Measurements from ENCODE around the gene MITF. TPM values are rescaled to one million over a fixed set of nuclear protein-coding genes. Genes with fewer than 3 reads are reported as not detected.

MITF gene
- total RNA-seq, 1 experiment from 2014 or later: 1.9 TPM

GRCh38 chr3:69725994-69726571, 13.2 kb upstream of the MITF start:
- POLR2A ChIA-PET: no interaction called here
- TF ChIP-seq CTCF (IDR thresholded peaks at IDR 0.05 in 2 of 3, conservative IDR thresholded peaks at IDR 0.05 in 1 of 3; ENCODE audit: borderline replicate concordance in 1 of 3, insufficient read depth in 1 of 3, low read depth in 2 of 3, low read length in 2 of 3): no peak
- no peak for TF ChIP-seq CEBPB (IDR thresholded peaks at IDR 0.05; ENCODE audit: low read depth)
- no peak for TF ChIP-seq JUND (IDR thresholded peaks at IDR 0.05)
- no peak for TF ChIP-seq SIN3A (IDR thresholded peaks at IDR 0.05; ENCODE audit: low read depth)
- TF ChIP-seq SP1 (IDR thresholded peaks at IDR 0.05; ENCODE audit: low read depth): no peak
- no peak for TF ChIP-seq ZNF274 (IDR thresholded peaks at IDR 0.05; ENCODE audit: low read depth, low read length)
- TF ChIP-seq ZFX (IDR thresholded peaks at IDR 0.05): no peak
- no peak for TF ChIP-seq POLR2AphosphoS5 (IDR thresholded peaks at IDR 0.05; ENCODE audit: low read depth, low read length)
- TF ChIP-seq ZBTB33 (IDR thresholded peaks at IDR 0.05; ENCODE audit: extremely low read depth, insufficient replicate concordance, low read length): no peak
- no peak for TF ChIP-seq REST (IDR thresholded peaks at IDR 0.05; ENCODE audit: low read depth)
- TF ChIP-seq FOSL1 (IDR thresholded peaks at IDR 0.05; ENCODE audit: low read depth): no peak
- H3K4me1 ChIP-seq (ENCODE audit: control insufficient read depth in 1 of 2, insufficient read depth in 2 of 2, low read length in 2 of 2): no peaks in the 10 kb centered on the region
- CTCF ChIA-PET: no interaction called here
- no peak overlapping the region for H3K9ac ChIP-seq (ENCODE audit: low read length)
- RAD21 ChIA-PET (ENCODE audit: low non-redundant PET in 1 of 2, low total read pairs in 2 of 2, uncharacterized antibody in 2 of 2, unreplicated experiment in 2 of 2): no interaction called here
- no peak overlapping the region for H3K4me2 ChIP-seq (ENCODE audit: low read length)
- H4K20me1 ChIP-seq (ENCODE audit: insufficient read depth): no peaks in the 10 kb centered on the region
- H3K9me2 ChIP-seq (ENCODE audit: insufficient read depth): no peaks in the 10 kb centered on the region
- no peaks in the 10 kb centered on the region for H3K36me3 ChIP-seq (ENCODE audit: control insufficient read depth in 1 of 2, insufficient read depth in 2 of 2, low read length in 2 of 2)
- intact Hi-C loops (cut with micrococcal nuclease): no loop called here
- no peaks in the 10 kb centered on the region for H3K79me2 ChIP-seq (ENCODE audit: insufficient read depth, low read length)
- DNase-seq (ENCODE audit: low read depth, low spot score): no peak
- no peak for ATAC-seq
- peaks cover 3% of the 10 kb centered on the region; the same call in 1 of the 2 replicates for H3K27me3 ChIP-seq (ENCODE audit: insufficient read depth, low read length)
- H3K27ac ChIP-seq (ENCODE audit: low read depth, low read length): no peak overlapping the region
- no peak overlapping the region for H2AFZ ChIP-seq (ENCODE audit: low read depth, low read length, poor library complexity, severe bottlenecking)
- H3K4me3 ChIP-seq (replicated peaks in 1 of 2; ENCODE audit: low read depth in 1 of 2, low read length in 2 of 2): no peak overlapping the region
- no peaks in the 10 kb centered on the region for H3K9me3 ChIP-seq (ENCODE audit: control insufficient read depth in 1 of 2, insufficient read depth in 1 of 2, low read depth in 1 of 2, low read length in 2 of 2)
- no TSS peak for BruUV-seq (replicated peaks)

All from HCT116 (cell line).